Measurements from ENCODE around the gene DLGAP1. TPM values are rescaled to one million over a fixed set of nuclear protein-coding genes. Genes with fewer than 3 reads are reported as not detected.

Gene DLGAP1
- total RNA-seq, 1 experiment from 2014 or later: 10.1 TPM

GRCh38 chr18:3599195-3599594 is 855.9 kb downstream of the DLGAP1 start:
- no peaks in the 10 kb centered on the region for H3K27me3 ChIP-seq (ENCODE audit: control insufficient read depth, insufficient read depth, low read length)
- no peak overlapping the region for H3K4me3 ChIP-seq (ENCODE audit: insufficient read depth, low read depth, low read length)
- no peak for DNase-seq
- no peaks in the 10 kb centered on the region for H3K36me3 ChIP-seq (replicated peaks; ENCODE audit: control insufficient read depth, insufficient read depth, low read length)

- Histone ChIP-seq H3K4me3 (ENCODE audit: insufficient read depth, low read depth, low read length) (no peak overlapping the region), H3K36me3 (replicated peaks; ENCODE audit: control insufficient read depth, insufficient read depth, low read length) (no peaks in the 10 kb centered on the region), H3K27me3 (ENCODE audit: control insufficient read depth, insufficient read depth, low read length) (no peaks in the 10 kb centered on the region)
- no peak for DNase-seq
Measured at GRCh38 chr18:3598581-3598980, 856.5 kb downstream of the DLGAP1 start.

GRCh38 chr18:3597409-3598357 is 857.4 kb downstream of the DLGAP1 start:
- no peak overlapping the region for H3K4me3 ChIP-seq (ENCODE audit: insufficient read depth, low read depth, low read length)
- DNase-seq: no peak
- H3K36me3 ChIP-seq (replicated peaks; ENCODE audit: control insufficient read depth, insufficient read depth, low read length): no peaks in the 10 kb centered on the region
- H3K27me3 ChIP-seq (ENCODE audit: control insufficient read depth, insufficient read depth, low read length): no peaks in the 10 kb centered on the region

GRCh38 chr18:3596637-3597384 is 858.3 kb downstream of the DLGAP1 start:
- no peak overlapping the region for H3K4me3 ChIP-seq (ENCODE audit: insufficient read depth, low read depth, low read length)
- DNase-seq: no peak
- peaks cover 7% of the 10 kb centered on the region for H3K27me3 ChIP-seq (ENCODE audit: control insufficient read depth, insufficient read depth, low read length)
- H3K36me3 ChIP-seq (replicated peaks; ENCODE audit: control insufficient read depth, insufficient read depth, low read length): no peaks in the 10 kb centered on the region

GRCh38 chr18:3596324-3596636 is 858.8 kb downstream of the DLGAP1 start:
- peaks cover 9% of the 10 kb centered on the region for H3K27me3 ChIP-seq (ENCODE audit: control insufficient read depth, insufficient read depth, low read length)
- H3K4me3 ChIP-seq (ENCODE audit: insufficient read depth, low read depth, low read length): no peak overlapping the region
- no peak for DNase-seq
- no peaks in the 10 kb centered on the region for H3K36me3 ChIP-seq (replicated peaks; ENCODE audit: control insufficient read depth, insufficient read depth, low read length)

GRCh38 chr18:3595369-3596273 is 859.5 kb downstream of the DLGAP1 start:
- H3K36me3 ChIP-seq (replicated peaks; ENCODE audit: control insufficient read depth, insufficient read depth, low read length): no peaks in the 10 kb centered on the region
- no peak for DNase-seq
- H3K4me3 ChIP-seq (ENCODE audit: insufficient read depth, low read depth, low read length): no peak overlapping the region
- H3K27me3 ChIP-seq (ENCODE audit: control insufficient read depth, insufficient read depth, low read length): peaks cover 11% of the 10 kb centered on the region

- Histone ChIP-seq H3K36me3 (replicated peaks; ENCODE audit: control insufficient read depth, insufficient read depth, low read length) (no peaks in the 10 kb centered on the region), H3K27me3 (ENCODE audit: control insufficient read depth, insufficient read depth, low read length) (peaks cover 11% of the 10 kb centered on the region), H3K4me3 (ENCODE audit: insufficient read depth, low read depth, low read length) (peak overlapping the region; percentile 36)
- DNase-seq: no peak
Measured at GRCh38 chr18:3594760-3595368, 860.2 kb downstream of the DLGAP1 start.

GRCh38 chr18:3593904-3594759 is 861.0 kb downstream of the DLGAP1 start:
- peaks cover 11% of the 10 kb centered on the region for H3K27me3 ChIP-seq (ENCODE audit: control insufficient read depth, insufficient read depth, low read length)
- H3K4me3 ChIP-seq (ENCODE audit: insufficient read depth, low read depth, low read length): peak overlapping the region; percentile 36
- DNase-seq: peak; percentile 57
- H3K36me3 ChIP-seq (replicated peaks; ENCODE audit: control insufficient read depth, insufficient read depth, low read length): no peaks in the 10 kb centered on the region

GRCh38 chr18:3593381-3593903 is 861.7 kb downstream of the DLGAP1 start:
- Histone ChIP-seq H3K4me3 (ENCODE audit: insufficient read depth, low read depth, low read length) (peak overlapping the region; percentile 36; the same call in 1 of the 2 replicates), H3K27me3 (ENCODE audit: control insufficient read depth, insufficient read depth, low read length) (peaks cover 11% of the 10 kb centered on the region), H3K36me3 (replicated peaks; ENCODE audit: control insufficient read depth, insufficient read depth, low read length) (no peaks in the 10 kb centered on the region)
- no peak for DNase-seq

GRCh38 chr18:3592864-3593263 is 862.2 kb downstream of the DLGAP1 start:
- H3K4me3 ChIP-seq (ENCODE audit: insufficient read depth, low read depth, low read length): no peak overlapping the region
- H3K36me3 ChIP-seq (replicated peaks; ENCODE audit: control insufficient read depth, insufficient read depth, low read length): no peaks in the 10 kb centered on the region
- no peak for DNase-seq
- peaks cover 11% of the 10 kb centered on the region for H3K27me3 ChIP-seq (ENCODE audit: control insufficient read depth, insufficient read depth, low read length)

- peaks cover 11% of the 10 kb centered on the region for H3K27me3 ChIP-seq (ENCODE audit: control insufficient read depth, insufficient read depth, low read length)
- H3K36me3 ChIP-seq (replicated peaks; ENCODE audit: control insufficient read depth, insufficient read depth, low read length): no peaks in the 10 kb centered on the region
- no peak for DNase-seq
- H3K4me3 ChIP-seq (ENCODE audit: insufficient read depth, low read depth, low read length): no peak overlapping the region
Measured at GRCh38 chr18:3590096-3590630, 864.9 kb downstream of the DLGAP1 start.

GRCh38 chr18:3585656-3586509 is 869.2 kb downstream of the DLGAP1 start:
- no peak overlapping the region for H3K4me3 ChIP-seq (ENCODE audit: insufficient read depth, low read depth, low read length)
- peak; percentile 65 for DNase-seq
- no peaks in the 10 kb centered on the region for H3K36me3 ChIP-seq (replicated peaks; ENCODE audit: control insufficient read depth, insufficient read depth, low read length)
- H3K27me3 ChIP-seq (ENCODE audit: control insufficient read depth, insufficient read depth, low read length): peaks cover 1% of the 10 kb centered on the region; the same call in 1 of the 2 replicates

Measured in H7 (cell line).